Measurements from ENCODE around the gene C6orf136. TPM values are rescaled to one million over a fixed set of nuclear protein-coding genes. Genes with fewer than 3 reads are reported as not detected.
"Not testable (repeated sequence)": the region's sequence is repeated elsewhere in the genome, so short reads cannot be mapped to it uniquely, and the experiment has no call there.

Gene C6orf136
- total and polyA plus RNA-seq, 9 of the 15 experiments (the other 6 are each of a cell fraction or from before 2014, with no cell fraction given): 14.1 to 63.1 (median 18.4) TPM

DNA sequence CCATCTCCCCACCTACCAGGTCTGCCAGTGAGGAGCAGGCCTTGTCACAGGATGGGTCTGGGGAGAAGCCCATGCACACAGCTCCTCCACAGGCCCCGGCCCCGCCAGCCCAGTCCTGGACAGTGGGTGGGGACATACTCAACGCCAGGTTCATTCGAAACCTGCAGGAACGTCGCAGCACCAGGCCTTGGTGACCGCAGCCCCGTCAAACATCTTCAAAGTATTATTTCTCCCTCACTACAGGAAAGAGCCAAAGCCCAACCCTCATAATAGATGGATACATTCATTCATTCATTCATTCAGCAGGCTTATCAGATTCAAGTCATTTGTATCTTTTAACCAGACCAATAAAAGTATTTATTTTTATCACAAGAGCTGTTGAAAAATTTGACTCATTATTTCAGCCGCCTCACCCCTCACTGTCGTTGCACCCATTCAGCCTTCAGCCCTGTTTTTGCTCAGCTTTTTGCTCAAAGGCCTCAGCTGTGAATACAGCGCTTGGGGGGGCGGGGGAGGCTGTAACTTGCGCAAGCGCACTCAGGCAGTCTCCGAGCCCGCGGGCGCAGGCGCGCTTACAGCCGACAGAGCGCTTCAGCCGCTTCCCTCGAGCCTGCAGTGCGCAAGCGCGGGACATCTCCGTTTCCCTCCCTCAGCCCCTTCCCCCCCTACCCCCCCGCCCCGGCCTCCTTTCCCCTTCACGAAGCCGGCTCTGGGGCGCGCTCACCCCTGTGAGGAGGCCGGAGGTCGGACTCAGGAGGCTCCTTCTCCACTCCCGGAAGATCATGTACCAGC is at the start of gene C6orf136 (continued):
- TF ChIP-seq, protein P1, sequence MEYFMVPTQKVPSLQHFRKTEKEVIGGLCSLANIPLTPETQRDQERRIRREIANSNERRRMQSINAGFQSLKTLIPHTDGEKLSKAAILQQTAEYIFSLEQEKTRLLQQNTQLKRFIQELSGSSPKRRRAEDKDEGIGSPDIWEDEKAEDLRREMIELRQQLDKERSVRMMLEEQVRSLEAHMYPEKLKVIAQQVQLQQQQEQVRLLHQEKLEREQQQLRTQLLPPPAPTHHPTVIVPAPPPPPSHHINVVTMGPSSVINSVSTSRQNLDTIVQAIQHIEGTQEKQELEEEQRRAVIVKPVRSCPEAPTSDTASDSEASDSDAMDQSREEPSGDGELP (CRISPR knock-in tag; IDR thresholded peaks at IDR 0.05; ENCODE audit: borderline replicate concordance): peak; percentile 96

DNA sequence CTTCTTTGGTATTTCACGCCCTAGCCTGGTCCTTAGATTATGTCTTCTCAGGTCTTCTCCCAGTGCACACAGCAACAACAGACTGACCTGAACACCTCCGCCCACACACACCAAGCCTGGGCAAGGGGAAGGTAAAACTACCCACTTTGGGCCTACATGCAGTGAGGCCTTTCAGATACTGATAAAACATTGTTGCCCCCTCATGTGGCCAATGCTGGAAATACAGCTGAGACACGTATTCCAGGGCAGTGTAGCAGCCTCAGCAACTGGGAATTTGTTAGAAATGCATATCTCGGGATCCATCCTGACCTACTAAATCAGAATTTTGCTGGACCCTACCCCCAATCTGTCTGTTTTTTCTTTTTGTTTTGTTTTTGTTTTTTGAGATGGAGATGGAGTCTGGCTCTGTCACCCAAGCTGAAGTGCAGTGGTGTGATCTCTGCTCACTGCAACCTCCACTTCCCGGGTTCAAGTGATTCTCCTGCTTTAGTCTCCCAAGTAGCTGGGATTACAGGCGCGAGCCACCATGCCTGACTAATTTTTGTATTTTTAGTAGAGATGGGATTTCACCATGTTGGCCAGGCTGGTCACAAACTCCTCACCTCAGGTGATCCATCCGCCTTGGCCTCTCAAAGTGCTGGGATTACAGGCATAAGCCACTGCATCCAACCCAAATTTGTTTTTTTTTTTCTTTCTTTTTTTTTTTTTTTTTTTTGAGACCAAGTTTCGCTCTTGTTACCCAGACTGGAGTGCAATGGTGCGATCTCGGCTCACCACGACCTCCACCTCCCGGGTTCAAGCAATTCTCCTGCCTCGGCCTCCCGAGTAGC is 49.4 kb upstream of the C6orf136 start:
- not testable (repeated sequence) for H3K9me3 ChIP-seq (replicated peaks; ENCODE audit: control insufficient read depth, insufficient read depth, low read depth, low read length); H3K27ac ChIP-seq (ENCODE audit: extremely low read depth, low read depth, low read length); H3K27me3 ChIP-seq (ENCODE audit: control insufficient read depth in 2 of 2, insufficient read depth in 2 of 2, low read length in 2 of 2); H4K20me1 ChIP-seq (replicated peaks; ENCODE audit: control insufficient read depth, insufficient read depth, low read length); H3K4me2 ChIP-seq (ENCODE audit: insufficient read depth, low read length); H3K79me2 ChIP-seq (ENCODE audit: control insufficient read depth, insufficient read depth, low read length); BruUV-seq (replicated peaks); H2AFZ ChIP-seq (ENCODE audit: low read depth, low read length); H3K9ac ChIP-seq (ENCODE audit: insufficient read depth in 1 of 2, low read depth in 2 of 2, low read length in 2 of 2); H3K4me3 ChIP-seq; H3K9me1 ChIP-seq (ENCODE audit: control insufficient read depth, insufficient read depth, low read length); TF ChIP-seq ATF1 (CRISPR knock-in tag; IDR thresholded peaks at IDR 0.05)
- WGBS (ENCODE audit: insufficient coverage, low coverage, missing lambda C conversion rate): 54% methylated on average over 11 of the region's 15 CpGs
- peak; percentile 94 for FAIRE-seq
- peak; percentile 91 for ATAC-seq
- ChIA-PET POLR2A (interaction anchor here (0.6 to 13.5 kb wide), 19 partner anchors 9 to 120 kb away, joined by 3 to 310 read pairs (median 5); partner anchors contain the start of genes ABCF1, DHX16, MDC1 and MRPS18B), CTCF (ENCODE audit: low intra/inter-chr PET ratio) (interaction anchor here (0.8 to 1.8 kb wide), 4 partner anchors 8 to 116 kb away, joined by 3 to 17 read pairs (median 8); no protein-coding TSS in a partner anchor)
- in situ Hi-C loops (cut with MboI): loop anchor here (5.0 kb wide), 1 partner anchor 105 kb away; no protein-coding TSS in a partner anchor
- Histone ChIP-seq H3K36me3 (ENCODE audit: control insufficient read depth, insufficient read depth, low read length) (peaks cover 67% of the 10 kb centered on the region), H3K4me1 (replicated peaks in 1 of 2; ENCODE audit: control insufficient read depth in 2 of 2, insufficient read depth in 2 of 2, low read length in 2 of 2) (peaks cover 4 to 11% of the 10 kb centered on the region in 2 experiments; a peak in 4 of 5 replicates)
- DNase-seq (ENCODE audit: extremely low read depth in 1 of 4, low spot score in 3 of 4): peak; percentile 73 to 90 (median 77)
- intact Hi-C loops (cut with micrococcal nuclease): loop anchor here (1.0 kb wide), 2 partner anchors 56 to 114 kb away; no protein-coding TSS in a partner anchor
- TF ChIP-seq, protein P1 (CRISPR knock-in tag; IDR thresholded peaks at IDR 0.05; ENCODE audit: borderline replicate concordance): peak; percentile 34; the same call in 1 of the 2 replicates
- TF ChIP-seq ZNF316 (IDR thresholded peaks at IDR 0.05) (peak; percentile 11; the same call in 1 of the 2 replicates), POLR2B (IDR thresholded peaks at IDR 0.05; ENCODE audit: low read depth, partially characterized antibody) (peak; percentile 53), ATF1 (tag; IDR thresholded peaks at IDR 0.05) (peak; percentile 25; the same call in 1 of the 2 replicates), RAD21 (CRISPR knock-in tag; conservative IDR thresholded peaks at IDR 0.05 in 1 of 2, IDR thresholded peaks at IDR 0.05 in 1 of 2) (peak; percentile 51 to 83; a peak in 3 of 4 replicates), POLR2AphosphoS2 (IDR thresholded peaks at IDR 0.05; ENCODE audit: low read length) (peak; percentile 89), XRCC5 (IDR thresholded peaks at IDR 0.05; ENCODE audit: low read depth, low read length) (peak; percentile 65; the same call in 1 of the 2 replicates), LEF1 (IDR thresholded peaks at IDR 0.05) (peak; percentile 29; the same call in 1 of the 2 replicates), SOX6 (IDR thresholded peaks at IDR 0.05) (0 out of 2 replicates have a peak, but pooled peaks have one; percentile 21)
- TF ChIP-seq, protein P2, sequence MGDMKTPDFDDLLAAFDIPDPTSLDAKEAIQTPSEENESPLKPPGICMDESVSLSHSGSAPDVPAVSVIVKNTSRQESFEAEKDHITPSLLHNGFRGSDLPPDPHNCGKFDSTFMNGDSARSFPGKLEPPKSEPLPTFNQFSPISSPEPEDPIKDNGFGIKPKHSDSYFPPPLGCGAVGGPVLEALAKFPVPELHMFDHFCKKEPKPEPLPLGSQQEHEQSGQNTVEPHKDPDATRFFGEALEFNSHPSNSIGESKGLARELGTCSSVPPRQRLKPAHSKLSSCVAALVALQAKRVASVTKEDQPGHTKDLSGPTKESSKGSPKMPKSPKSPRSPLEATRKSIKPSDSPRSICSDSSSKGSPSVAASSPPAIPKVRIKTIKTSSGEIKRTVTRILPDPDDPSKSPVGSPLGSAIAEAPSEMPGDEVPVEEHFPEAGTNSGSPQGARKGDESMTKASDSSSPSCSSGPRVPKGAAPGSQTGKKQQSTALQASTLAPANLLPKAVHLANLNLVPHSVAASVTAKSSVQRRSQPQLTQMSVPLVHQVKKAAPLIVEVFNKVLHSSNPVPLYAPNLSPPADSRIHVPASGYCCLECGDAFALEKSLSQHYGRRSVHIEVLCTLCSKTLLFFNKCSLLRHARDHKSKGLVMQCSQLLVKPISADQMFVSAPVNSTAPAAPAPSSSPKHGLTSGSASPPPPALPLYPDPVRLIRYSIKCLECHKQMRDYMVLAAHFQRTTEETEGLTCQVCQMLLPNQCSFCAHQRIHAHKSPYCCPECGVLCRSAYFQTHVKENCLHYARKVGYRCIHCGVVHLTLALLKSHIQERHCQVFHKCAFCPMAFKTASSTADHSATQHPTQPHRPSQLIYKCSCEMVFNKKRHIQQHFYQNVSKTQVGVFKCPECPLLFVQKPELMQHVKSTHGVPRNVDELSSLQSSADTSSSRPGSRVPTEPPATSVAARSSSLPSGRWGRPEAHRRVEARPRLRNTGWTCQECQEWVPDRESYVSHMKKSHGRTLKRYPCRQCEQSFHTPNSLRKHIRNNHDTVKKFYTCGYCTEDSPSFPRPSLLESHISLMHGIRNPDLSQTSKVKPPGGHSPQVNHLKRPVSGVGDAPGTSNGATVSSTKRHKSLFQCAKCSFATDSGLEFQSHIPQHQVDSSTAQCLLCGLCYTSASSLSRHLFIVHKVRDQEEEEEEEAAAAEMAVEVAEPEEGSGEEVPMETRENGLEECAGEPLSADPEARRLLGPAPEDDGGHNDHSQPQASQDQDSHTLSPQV (IDR thresholded peaks at IDR 0.05): peak; percentile 50; the same call in 1 of the 2 replicates

Data from K562 (cell line).